IPS DF 19.7 (cell line): ENCODE data around the gene SLC9A9.

Experiments
- DNase-seq: peaks from one replicate; pipeline ENCODE4 v3.0.0-alpha.2; 2013; ENCODE audit warnings: low read depth, low spot score

SLC9A9 gene

GRCh38 chr3:143843587-143843986 lies 4.7 kb downstream of the SLC9A9 start:
- DNase-seq, result no peak

GRCh38 chr3:143840636-143841035 lies 7.6 kb downstream of the SLC9A9 start:
- no peak for DNase-seq

- DNase-seq, result no peak
Measured at GRCh38 chr3:143839980-143840379, 8.3 kb downstream of the SLC9A9 start.

GRCh38 chr3:143837076-143837475 lies 11.2 kb downstream of the SLC9A9 start:
- DNase-seq, result no peak

GRCh38 chr3:143835312-143835711 lies 13.0 kb downstream of the SLC9A9 start:
- no peak for DNase-seq

- no peak for DNase-seq
Measured at GRCh38 chr3:143832433-143832832, 15.8 kb downstream of the SLC9A9 start.

- DNase-seq, result no peak
Measured at GRCh38 chr3:143831994-143832393, 16.3 kb downstream of the SLC9A9 start.

- DNase-seq, result no peak
Measured at GRCh38 chr3:143831208-143831607, 17.1 kb downstream of the SLC9A9 start.

- DNase-seq, result no peak
Measured at GRCh38 chr3:143830786-143831185, 17.5 kb downstream of the SLC9A9 start.

- DNase-seq, result no peak
Measured at GRCh38 chr3:143830063-143830462, 18.2 kb downstream of the SLC9A9 start.

- no peak for DNase-seq
Measured at GRCh38 chr3:143827425-143827824, 20.8 kb downstream of the SLC9A9 start.

- no peak for DNase-seq
Measured at GRCh38 chr3:143826296-143826695, 22.0 kb downstream of the SLC9A9 start.

GRCh38 chr3:143825513-143825912 lies 22.8 kb downstream of the SLC9A9 start:
- DNase-seq, result no peak

GRCh38 chr3:143824735-143825385 lies 23.4 kb downstream of the SLC9A9 start:
- no peak for DNase-seq

GRCh38 chr3:143822798-143823197 lies 25.5 kb downstream of the SLC9A9 start:
- no peak for DNase-seq

- no peak for DNase-seq
Measured at GRCh38 chr3:143822374-143822773, 25.9 kb downstream of the SLC9A9 start.

- no peak for DNase-seq
Measured at GRCh38 chr3:143821862-143822261, 26.4 kb downstream of the SLC9A9 start.

GRCh38 chr3:143820466-143821221 lies 27.6 kb downstream of the SLC9A9 start:
- no peak for DNase-seq

GRCh38 chr3:143819890-143820289 lies 28.4 kb downstream of the SLC9A9 start:
- no peak for DNase-seq

GRCh38 chr3:143814443-143814889 lies 33.8 kb downstream of the SLC9A9 start:
- no peak for DNase-seq

GRCh38 chr3:143812481-143812880 lies 35.8 kb downstream of the SLC9A9 start:
- no peak for DNase-seq

GRCh38 chr3:143811602-143812001 lies 36.7 kb downstream of the SLC9A9 start:
- no peak for DNase-seq

GRCh38 chr3:143810953-143811265 lies 37.4 kb downstream of the SLC9A9 start:
- DNase-seq, result no peak
